ENCODE measurements around the gene ZNF555.

DNA sequence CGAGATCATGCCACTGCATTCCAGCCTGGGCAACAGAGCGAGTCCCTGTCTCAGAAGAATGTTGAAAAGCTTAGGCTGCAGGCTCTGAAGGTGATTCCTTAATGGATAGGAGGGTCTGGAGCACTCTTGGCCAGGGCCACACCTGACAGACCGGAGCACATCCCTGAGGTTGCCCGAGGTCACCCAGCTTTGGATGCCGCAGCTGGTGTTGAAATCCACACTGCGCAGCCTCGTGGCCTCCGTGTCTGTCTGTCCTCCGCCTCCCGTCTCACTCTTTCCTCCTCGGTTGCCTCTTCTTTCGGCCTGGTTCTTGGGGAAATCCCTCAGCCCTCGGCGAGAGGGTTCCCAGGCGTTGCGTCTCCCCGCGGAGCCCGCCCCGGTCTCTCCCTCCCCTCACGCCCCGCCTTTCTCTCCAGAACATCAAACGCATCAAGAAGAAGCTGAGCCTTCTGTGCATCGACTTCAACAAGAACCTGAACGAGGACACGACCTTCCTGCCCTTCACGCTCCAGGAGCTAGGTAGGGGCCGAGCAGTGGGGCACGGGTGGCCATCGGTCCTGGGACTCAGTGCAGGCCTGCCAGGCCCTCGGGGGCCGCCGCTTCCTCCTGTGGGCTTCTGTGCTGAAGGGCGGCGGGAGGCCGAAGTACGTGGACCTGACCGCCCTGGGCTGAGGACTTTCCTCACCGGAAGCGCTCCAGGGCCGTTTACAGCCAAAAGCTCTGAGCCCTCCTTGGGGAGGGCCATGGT lies 41.8 kb upstream of the ZNF555 start:
- TF ChIP-seq, protein P1, sequence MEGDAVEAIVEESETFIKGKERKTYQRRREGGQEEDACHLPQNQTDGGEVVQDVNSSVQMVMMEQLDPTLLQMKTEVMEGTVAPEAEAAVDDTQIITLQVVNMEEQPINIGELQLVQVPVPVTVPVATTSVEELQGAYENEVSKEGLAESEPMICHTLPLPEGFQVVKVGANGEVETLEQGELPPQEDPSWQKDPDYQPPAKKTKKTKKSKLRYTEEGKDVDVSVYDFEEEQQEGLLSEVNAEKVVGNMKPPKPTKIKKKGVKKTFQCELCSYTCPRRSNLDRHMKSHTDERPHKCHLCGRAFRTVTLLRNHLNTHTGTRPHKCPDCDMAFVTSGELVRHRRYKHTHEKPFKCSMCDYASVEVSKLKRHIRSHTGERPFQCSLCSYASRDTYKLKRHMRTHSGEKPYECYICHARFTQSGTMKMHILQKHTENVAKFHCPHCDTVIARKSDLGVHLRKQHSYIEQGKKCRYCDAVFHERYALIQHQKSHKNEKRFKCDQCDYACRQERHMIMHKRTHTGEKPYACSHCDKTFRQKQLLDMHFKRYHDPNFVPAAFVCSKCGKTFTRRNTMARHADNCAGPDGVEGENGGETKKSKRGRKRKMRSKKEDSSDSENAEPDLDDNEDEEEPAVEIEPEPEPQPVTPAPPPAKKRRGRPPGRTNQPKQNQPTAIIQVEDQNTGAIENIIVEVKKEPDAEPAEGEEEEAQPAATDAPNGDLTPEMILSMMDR (IDR thresholded peaks at IDR 0.05) = no peak
- TF ChIP-seq POLR2A (IDR thresholded peaks at IDR 0.05) = no peak
- no peak for TF ChIP-seq EP300 (IDR thresholded peaks at IDR 0.05)

Measured in sigmoid colon (tissue), 4 donors.